Measurements from ENCODE around the gene TFDP2.
"Not testable (repeated sequence)": the region's sequence is repeated elsewhere in the genome, so short reads cannot be mapped to it uniquely, and the experiment has no call there.

TFDP2 gene

GRCh38 chr3:142149673-142149992 lies 289 bp upstream of the TFDP2 start:
- no peak for DNase-seq (ENCODE audit: low read depth)
- TF ChIP-seq CTCF (IDR thresholded peaks at IDR 0.05; ENCODE audit: low read depth, low read length, missing control alignments): no peak
- peak overlapping the region; percentile 73 for H3K4me3 ChIP-seq (ENCODE audit: low read depth, low read length)

DNA sequence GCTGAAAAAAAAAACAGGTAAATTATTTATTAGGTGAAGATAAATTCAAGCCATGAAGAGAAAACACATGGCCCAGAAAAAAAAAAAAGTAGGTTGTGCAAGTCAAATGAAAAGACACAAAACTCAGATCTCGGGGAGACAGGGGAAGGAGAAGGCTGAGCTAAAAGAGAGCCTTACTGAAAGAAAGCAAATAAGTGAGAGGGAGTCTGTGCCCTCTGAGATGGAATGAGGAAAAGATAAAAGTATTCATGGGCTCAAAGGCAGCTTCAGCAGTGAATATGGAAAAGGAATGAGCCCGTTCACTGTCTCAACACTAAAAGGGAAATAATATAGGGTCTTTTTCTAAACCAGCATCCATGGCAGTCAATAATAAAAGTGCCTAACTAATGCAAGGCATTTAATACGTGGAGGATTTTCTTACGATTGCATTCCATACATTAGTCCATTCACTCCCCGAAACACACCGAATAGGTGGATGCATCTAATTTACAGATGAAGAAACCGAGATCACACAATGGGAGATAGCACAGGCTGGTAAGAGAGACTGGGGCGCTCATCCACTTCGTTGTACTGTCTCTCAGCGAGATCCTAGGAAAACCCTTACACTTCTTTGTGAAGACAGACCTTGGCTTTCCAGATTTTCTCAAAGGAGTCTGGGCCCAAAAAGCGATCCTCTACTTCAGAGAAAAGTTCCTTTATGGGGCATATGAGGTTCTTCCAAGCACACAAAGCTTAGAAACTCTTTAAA lies 1.1 kb downstream of the TFDP2 start:
- DNase-seq (ENCODE audit: low read depth): no peak
- no peak for TF ChIP-seq CTCF (IDR thresholded peaks at IDR 0.05; ENCODE audit: low read depth, low read length, missing control alignments)
- H3K4me3 ChIP-seq (ENCODE audit: low read depth, low read length): peak overlapping the region; percentile 73

DNA sequence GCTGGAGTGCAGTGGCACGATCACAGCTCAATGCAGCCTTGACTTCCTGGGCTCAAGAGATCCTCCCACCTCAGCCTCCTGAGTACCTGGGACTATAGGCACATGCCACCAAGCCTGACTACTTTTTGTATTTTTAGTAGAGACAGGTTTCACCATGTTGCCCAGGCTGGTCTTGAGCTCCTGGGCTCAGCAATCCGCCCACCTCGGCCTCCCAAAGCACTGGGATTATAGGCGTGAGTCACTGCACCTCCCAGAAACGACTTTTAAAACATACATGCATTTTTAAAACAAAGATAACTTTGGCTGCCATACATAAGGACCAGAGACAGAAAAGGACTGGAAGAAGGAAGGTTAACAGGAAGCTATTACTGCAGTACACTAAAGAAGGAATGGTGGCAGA lies 4.8 kb downstream of the TFDP2 start:
- DNase-seq (ENCODE audit: low read depth); H3K4me3 ChIP-seq (ENCODE audit: low read depth, low read length): not testable (repeated sequence)

- DNase-seq (ENCODE audit: low read depth): not testable (repeated sequence)
Measured at GRCh38 chr3:142140608-142141285, 8.6 kb downstream of the TFDP2 start.

GRCh38 chr3:142137089-142137488 lies 12.3 kb downstream of the TFDP2 start:
- DNase-seq (ENCODE audit: low read depth); H3K4me3 ChIP-seq (ENCODE audit: low read depth, low read length): not testable (repeated sequence)

More at GRCh38 chr3:142140608-142141285, 8.6 kb downstream of the TFDP2 start:
- H3K4me3 ChIP-seq (ENCODE audit: low read depth, low read length): not testable (repeated sequence)

DNA sequence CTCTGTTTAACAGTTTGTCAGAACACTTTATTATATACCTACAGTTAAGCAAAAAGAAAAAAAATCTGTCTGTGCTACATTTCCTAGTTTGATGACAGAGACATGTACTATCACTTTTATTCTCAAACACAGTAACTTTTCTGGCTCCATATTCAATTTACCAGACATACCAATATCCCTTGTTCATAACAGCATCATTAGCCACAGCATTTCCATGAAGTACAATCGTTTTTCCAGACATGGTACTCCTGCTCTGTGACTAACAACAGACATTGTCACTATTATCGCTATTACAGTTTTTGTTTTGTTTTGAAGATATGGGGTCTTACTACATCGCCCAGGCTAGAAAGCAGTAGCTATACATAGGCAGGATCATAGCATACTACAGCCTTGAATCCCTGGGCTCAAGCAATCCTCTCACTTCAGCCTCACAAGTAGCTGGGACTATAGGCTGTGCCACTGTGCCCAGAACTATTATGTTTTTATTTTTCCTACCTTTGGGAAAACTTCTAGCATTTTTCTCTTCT lies 14.5 kb downstream of the TFDP2 start:
- no peak for TF ChIP-seq CTCF (IDR thresholded peaks at IDR 0.05; ENCODE audit: low read depth, low read length, missing control alignments)
- no peak overlapping the region for H3K4me3 ChIP-seq (ENCODE audit: low read depth, low read length)
- no peak for DNase-seq (ENCODE audit: low read depth)

- no peak overlapping the region for H3K4me3 ChIP-seq (ENCODE audit: low read depth, low read length)
- TF ChIP-seq CTCF (IDR thresholded peaks at IDR 0.05; ENCODE audit: low read depth, low read length, missing control alignments): no peak
- DNase-seq (ENCODE audit: low read depth): no peak
Measured at GRCh38 chr3:142129516-142130171, 19.7 kb downstream of the TFDP2 start.

DNA sequence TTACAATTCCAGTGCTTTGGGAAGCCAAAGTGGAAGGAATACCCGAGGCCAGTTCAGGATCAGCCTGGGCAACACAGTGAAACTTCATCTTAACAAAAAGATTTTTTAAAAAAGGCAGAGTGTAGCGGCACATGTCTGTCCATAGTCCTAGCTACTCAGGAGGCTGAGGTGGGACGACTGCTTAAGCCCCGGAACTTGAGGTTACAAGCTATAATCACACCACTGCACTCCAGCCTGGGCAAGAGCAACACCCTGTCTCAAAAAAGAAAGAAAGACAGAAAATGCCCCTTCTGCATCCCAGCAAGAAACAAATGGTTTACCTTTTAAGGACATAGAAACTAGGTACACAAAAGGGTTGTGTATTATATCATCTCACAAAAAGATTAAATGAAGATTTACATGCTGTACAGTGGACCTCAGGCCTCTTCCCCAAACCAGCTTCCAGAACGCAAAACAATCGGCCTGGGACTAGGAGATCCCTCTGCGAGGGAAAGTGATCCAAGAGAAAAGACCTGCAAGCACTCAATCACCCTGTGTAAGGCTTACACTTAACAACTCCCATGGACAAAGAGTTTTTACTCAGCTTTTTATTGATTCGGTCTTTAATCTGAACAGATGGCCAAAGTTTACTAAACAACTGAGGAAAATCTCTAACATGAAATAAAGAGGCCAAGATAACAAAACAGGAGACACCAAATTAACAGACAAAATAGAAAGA lies 21.2 kb downstream of the TFDP2 start:
- no peak for DNase-seq (ENCODE audit: low read depth)
- no peak overlapping the region for H3K4me3 ChIP-seq (ENCODE audit: low read depth, low read length)
- TF ChIP-seq CTCF (IDR thresholded peaks at IDR 0.05; ENCODE audit: low read depth, low read length, missing control alignments): no peak

Data from GM12864 (cell line).